ENCODE data around the gene PLPP4. TPM values are rescaled to one million over a fixed set of nuclear protein-coding genes. Genes with fewer than 3 reads are reported as not detected.

Gene PLPP4
- polyA plus RNA-seq, 1 donor from 2014 or later, result 4.4 TPM

DNA sequence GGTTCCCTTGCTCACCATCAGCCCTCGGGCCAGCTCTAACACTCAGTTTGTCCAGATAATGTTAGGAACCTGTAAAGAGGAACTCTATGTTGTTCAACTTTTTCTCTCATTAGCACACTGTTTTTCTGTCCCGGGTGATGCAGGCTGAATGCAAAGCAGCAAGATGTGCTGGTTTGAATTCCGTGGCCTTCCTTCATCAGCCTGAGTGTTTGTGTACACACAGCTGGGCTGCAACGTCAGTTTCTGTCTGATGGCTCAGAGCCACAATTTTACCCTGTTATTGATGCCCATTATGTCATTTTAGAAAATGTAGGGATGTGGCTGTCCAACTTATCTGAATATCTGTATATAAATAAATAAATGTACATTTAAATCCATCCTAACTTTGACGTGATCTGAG lies 152.0 kb downstream of the PLPP4 start:
- Histone ChIP-seq H3F3A (ENCODE audit: insufficient read depth, low read length, poor library complexity, severe bottlenecking) (no peaks in the 10 kb centered on the region), H2AFZ (ENCODE audit: low read depth, low read length) (no peak overlapping the region), H4K20me1 (ENCODE audit: insufficient read depth) (no peaks in the 10 kb centered on the region), H3K9me2 (ENCODE audit: insufficient read depth, low read length) (no peaks in the 10 kb centered on the region), H3K9ac (ENCODE audit: low read length) (no peak overlapping the region), H3K9me3 (ENCODE audit: low read length) (no peaks in the 10 kb centered on the region), H3K27me3 (ENCODE audit: insufficient read depth, low read depth, low read length) (no peaks in the 10 kb centered on the region), H3K36me3 (ENCODE audit: insufficient read depth, low read length) (no peaks in the 10 kb centered on the region), H3K79me2 (replicated peaks; ENCODE audit: insufficient read depth, low read length) (no peaks in the 10 kb centered on the region), H3K27ac (ENCODE audit: low read length) (no peak overlapping the region), H3K4me2 (ENCODE audit: low read length) (no peak overlapping the region), H3K4me3 (ENCODE audit: low read length) (no peak overlapping the region)
- no peak for TF ChIP-seq POLR2AphosphoS5 (IDR thresholded peaks at IDR 0.05)

DNA sequence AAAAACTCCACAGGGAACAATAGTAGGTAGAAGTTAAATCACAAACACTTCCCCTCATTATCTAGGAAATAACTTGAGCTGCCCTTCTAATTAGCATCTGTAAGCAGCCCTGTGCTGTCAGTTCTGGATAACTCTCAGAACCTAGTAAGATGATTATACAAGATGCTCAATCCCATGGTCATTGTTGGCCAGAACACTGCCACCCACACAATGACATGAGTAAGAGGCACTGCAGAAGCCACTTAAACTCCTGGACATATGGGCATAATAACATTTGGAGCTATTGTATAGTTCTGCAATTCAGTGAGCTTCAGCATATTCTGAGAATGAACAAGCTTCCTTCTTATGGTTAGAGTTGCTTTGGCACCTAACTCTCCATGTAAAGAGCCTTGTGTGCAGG lies 153.8 kb downstream of the PLPP4 start:
- H3K4me2 ChIP-seq (ENCODE audit: low read length), result no peak overlapping the region
- no peaks in the 10 kb centered on the region for H3K36me3 ChIP-seq (ENCODE audit: insufficient read depth, low read length)
- H4K20me1 ChIP-seq (ENCODE audit: insufficient read depth), result no peaks in the 10 kb centered on the region
- H2AFZ ChIP-seq (ENCODE audit: low read depth, low read length), result no peak overlapping the region
- H3K9ac ChIP-seq (ENCODE audit: low read length), result no peak overlapping the region
- H3K27ac ChIP-seq (ENCODE audit: low read length), result no peak overlapping the region
- H3K79me2 ChIP-seq (replicated peaks; ENCODE audit: insufficient read depth, low read length), result no peaks in the 10 kb centered on the region
- no peaks in the 10 kb centered on the region for H3K9me2 ChIP-seq (ENCODE audit: insufficient read depth, low read length)
- H3K4me3 ChIP-seq (ENCODE audit: low read length), result no peak overlapping the region
- H3K27me3 ChIP-seq (ENCODE audit: insufficient read depth, low read depth, low read length), result no peaks in the 10 kb centered on the region
- no peak for TF ChIP-seq POLR2AphosphoS5 (IDR thresholded peaks at IDR 0.05)
- TF ChIP-seq, protein P1, sequence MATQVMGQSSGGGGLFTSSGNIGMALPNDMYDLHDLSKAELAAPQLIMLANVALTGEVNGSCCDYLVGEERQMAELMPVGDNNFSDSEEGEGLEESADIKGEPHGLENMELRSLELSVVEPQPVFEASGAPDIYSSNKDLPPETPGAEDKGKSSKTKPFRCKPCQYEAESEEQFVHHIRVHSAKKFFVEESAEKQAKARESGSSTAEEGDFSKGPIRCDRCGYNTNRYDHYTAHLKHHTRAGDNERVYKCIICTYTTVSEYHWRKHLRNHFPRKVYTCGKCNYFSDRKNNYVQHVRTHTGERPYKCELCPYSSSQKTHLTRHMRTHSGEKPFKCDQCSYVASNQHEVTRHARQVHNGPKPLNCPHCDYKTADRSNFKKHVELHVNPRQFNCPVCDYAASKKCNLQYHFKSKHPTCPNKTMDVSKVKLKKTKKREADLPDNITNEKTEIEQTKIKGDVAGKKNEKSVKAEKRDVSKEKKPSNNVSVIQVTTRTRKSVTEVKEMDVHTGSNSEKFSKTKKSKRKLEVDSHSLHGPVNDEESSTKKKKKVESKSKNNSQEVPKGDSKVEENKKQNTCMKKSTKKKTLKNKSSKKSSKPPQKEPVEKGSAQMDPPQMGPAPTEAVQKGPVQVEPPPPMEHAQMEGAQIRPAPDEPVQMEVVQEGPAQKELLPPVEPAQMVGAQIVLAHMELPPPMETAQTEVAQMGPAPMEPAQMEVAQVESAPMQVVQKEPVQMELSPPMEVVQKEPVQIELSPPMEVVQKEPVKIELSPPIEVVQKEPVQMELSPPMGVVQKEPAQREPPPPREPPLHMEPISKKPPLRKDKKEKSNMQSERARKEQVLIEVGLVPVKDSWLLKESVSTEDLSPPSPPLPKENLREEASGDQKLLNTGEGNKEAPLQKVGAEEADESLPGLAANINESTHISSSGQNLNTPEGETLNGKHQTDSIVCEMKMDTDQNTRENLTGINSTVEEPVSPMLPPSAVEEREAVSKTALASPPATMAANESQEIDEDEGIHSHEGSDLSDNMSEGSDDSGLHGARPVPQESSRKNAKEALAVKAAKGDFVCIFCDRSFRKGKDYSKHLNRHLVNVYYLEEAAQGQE (IDR thresholded peaks at IDR 0.05; ENCODE audit: borderline replicate concordance), result no peak
- no peaks in the 10 kb centered on the region for H3K9me3 ChIP-seq (ENCODE audit: low read length)
- H3F3A ChIP-seq (ENCODE audit: insufficient read depth, low read length, poor library complexity, severe bottlenecking), result no peaks in the 10 kb centered on the region

DNA sequence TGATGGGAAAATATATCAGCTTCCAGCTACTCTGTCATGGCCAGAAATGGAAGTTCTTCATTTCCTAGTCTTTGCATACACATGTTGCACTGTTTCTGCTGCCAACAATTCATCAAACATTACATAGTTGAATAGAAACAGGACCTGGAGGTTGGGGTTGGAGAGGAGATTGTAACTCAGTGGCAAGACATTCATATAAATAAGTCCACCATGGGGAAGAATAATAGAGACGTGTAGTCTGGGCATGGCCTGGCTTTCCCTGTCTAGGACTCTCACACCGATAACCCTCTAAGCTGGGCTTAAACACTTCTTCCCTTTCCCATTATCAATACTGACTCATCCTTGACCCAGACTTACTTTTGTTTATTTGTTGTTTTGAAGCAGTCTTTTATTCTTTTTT lies 155.7 kb downstream of the PLPP4 start:
- Histone ChIP-seq H3K36me3 (ENCODE audit: insufficient read depth, low read length) (no peaks in the 10 kb centered on the region), H3K4me2 (ENCODE audit: low read length) (no peak overlapping the region), H2AFZ (ENCODE audit: low read depth, low read length) (no peak overlapping the region), H3K9ac (ENCODE audit: low read length) (no peak overlapping the region), H3K9me2 (ENCODE audit: insufficient read depth, low read length) (no peaks in the 10 kb centered on the region), H3K27me3 (ENCODE audit: insufficient read depth, low read depth, low read length) (no peaks in the 10 kb centered on the region), H3K27ac (ENCODE audit: low read length) (no peak overlapping the region), H3K9me3 (ENCODE audit: low read length) (no peaks in the 10 kb centered on the region), H3K4me3 (ENCODE audit: low read length) (no peak overlapping the region), H3K79me2 (replicated peaks; ENCODE audit: insufficient read depth, low read length) (no peaks in the 10 kb centered on the region), H4K20me1 (ENCODE audit: insufficient read depth) (no peaks in the 10 kb centered on the region), H3F3A (ENCODE audit: insufficient read depth, low read length, poor library complexity, severe bottlenecking) (no peaks in the 10 kb centered on the region)
- TF ChIP-seq, protein P1 (IDR thresholded peaks at IDR 0.05; ENCODE audit: borderline replicate concordance), result no peak
- TF ChIP-seq, protein P2, sequence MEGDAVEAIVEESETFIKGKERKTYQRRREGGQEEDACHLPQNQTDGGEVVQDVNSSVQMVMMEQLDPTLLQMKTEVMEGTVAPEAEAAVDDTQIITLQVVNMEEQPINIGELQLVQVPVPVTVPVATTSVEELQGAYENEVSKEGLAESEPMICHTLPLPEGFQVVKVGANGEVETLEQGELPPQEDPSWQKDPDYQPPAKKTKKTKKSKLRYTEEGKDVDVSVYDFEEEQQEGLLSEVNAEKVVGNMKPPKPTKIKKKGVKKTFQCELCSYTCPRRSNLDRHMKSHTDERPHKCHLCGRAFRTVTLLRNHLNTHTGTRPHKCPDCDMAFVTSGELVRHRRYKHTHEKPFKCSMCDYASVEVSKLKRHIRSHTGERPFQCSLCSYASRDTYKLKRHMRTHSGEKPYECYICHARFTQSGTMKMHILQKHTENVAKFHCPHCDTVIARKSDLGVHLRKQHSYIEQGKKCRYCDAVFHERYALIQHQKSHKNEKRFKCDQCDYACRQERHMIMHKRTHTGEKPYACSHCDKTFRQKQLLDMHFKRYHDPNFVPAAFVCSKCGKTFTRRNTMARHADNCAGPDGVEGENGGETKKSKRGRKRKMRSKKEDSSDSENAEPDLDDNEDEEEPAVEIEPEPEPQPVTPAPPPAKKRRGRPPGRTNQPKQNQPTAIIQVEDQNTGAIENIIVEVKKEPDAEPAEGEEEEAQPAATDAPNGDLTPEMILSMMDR (IDR thresholded peaks at IDR 0.05; ENCODE audit: poor library complexity, severe bottlenecking), result no peak
- TF ChIP-seq EZH2 (IDR thresholded peaks at IDR 0.05; ENCODE audit: borderline replicate concordance, insufficient read depth, low read length, poor library complexity, severe bottlenecking) (no peak), EP300 (conservative IDR thresholded peaks at IDR 0.05; ENCODE audit: poor library complexity, severe bottlenecking) (no peak), MXI1 (conservative IDR thresholded peaks at IDR 0.05; ENCODE audit: poor library complexity, severe bottlenecking) (no peak), SMC3 (conservative IDR thresholded peaks at IDR 0.05; ENCODE audit: poor library complexity) (no peak)

All from neural cell (in vitro differentiated cells).